HG03575 (cell line): ENCODE data around the gene CDH10.

Experiments used
- ATAC-seq: cut with Tn5 transposase; IDR thresholded peaks from one replicate; pipeline ENCODE4 v1.9.1; 2021; ENCODE audit not compliant: unreplicated experiment, insufficient number of reproducible peaks, low FRiP score; ENCODE audit errors: extremely low read depth

CDH10 gene

DNA sequence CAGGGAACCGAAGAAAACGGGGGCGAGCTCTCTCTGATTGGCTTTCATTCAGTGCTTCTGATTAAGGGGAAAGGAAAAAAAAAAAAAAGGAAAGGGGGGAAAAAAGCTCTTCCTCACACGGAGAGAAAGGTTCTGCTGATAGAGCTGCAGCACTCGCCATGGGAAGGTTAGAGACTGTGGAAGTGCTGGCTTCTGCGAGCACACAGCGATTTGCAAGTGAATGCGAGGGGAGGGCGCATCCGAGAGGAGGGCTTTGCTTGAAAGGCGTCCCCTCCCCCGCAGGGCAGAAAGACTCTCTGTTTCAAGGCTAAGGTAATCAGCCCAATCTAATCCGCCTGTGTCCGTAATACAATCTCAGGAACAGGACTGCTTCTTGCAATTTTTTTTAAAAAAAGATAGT lies at the start of gene CDH10:
Gene CDH10, minus strand, starts transcription at position 218 of the 400 bp plus-strand sequence. CDS start 51,488 bp downstream, outside the sequence.
- ATAC-seq = no peak

DNA sequence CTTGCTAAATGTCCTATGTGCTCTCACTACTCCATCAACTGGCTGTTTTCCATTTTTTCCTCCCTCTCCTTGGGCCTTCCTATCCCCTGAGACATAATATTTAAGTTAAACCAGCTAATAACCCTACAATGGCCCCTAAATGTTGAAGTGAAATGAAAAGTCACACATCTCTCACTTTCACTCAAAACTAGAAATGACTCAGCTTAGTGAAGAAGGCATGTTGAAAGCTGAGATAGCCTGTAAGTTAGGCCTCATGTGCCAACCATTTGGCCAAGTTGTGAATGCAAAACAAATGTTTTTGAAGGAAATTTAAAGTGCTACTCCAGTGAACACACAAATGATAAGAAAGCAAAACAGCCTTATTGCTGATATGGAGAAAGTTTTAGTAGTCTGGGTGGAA lies 48.8 kb upstream of the CDH10 start:
- no peak for ATAC-seq

DNA sequence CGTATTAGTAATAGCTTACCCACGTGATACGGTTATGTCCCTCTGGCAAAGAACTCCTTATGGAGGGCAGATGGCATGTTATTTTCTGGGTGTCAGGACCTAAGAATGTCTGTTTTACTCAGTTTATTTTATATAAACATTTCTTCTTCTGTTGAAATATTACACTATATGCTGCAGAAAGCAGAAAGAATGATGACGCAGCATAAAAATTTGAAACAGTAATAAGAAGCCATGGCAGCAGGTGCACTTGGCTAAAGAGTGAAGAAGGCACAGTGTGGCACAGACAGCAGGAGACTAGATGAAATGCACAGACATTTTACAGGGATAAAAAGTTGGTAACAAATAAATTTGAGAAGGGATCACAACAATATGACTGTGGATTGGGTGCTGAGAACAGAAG lies 46.3 kb upstream of the CDH10 start:
- no peak for ATAC-seq

DNA sequence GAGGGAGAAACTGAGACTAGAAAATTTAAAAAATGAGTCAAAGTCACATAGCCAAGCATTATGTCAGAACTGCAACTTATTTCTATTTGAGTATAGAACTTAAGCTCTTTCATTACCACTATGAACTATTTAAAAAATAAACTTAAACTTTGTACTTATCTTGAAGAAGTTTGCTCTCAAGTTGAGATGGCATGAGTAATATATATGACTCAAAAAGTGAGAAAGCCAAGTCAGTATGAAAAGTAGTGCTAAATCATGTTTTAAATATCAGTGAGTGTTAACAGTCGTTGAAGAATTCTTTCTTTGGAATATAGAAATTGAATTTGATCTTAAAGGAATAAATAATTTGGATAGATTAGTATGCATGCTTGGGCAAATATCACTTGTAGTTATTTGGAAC lies 36.3 kb upstream of the CDH10 start:
- no peak for ATAC-seq

DNA sequence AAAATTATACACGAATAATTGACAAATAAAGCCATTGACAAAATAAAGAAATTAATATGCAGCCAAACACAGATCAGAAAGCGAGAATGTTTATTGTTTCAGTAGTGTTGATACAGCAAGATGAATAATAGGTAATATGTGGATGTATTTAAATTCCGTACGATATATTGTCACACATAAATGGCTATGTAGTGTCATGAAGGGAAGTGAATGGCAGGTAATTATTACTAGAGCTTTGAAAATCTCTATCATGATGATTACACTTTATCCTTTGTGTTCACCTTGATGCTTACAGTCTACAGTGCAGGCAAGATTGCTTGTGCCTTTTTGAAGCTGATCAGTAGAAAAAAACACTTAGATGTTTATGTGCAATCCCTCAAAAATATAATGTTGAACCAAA lies 23.3 kb upstream of the CDH10 start:
- ATAC-seq = no peak

DNA sequence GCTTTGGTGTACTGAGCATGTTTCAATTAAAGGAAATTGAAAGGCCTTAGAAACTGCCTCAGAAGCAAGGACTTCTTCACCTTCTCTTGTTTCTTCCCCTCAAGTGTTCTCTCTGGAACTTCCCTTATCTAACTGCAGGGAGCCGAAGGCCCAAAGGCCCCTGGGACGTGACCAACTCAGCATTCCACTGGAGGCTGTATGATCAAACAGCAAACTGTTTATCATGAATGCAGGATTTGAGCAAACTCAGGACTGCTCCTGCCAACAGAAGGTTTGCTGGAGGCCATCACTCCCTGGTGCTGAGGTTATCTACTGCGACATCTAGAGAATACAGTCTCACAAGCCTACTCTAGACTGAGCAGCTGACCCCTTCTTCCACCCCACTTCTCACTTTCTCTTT lies 4.8 kb upstream of the CDH10 start:
- no peak for ATAC-seq

DNA sequence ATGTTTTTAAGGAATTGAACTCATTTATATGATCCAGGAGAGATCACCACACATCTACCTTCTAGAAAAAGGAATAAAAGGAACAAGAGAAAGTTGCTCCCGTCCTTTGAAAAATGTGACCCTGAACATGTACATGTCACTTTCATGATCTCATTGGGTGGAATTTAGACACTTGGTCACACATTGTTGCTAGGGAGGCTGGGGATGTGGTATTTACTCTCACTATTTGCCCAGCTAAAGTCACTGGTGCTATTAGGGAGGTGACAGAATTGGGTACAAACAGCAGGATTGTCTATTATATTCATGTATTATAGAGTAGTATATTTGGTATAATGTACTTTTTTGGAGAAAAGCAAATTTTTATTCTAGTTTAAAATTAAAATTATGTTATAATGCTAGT lies 2.1 kb upstream of the CDH10 start:
- ATAC-seq = no peak

DNA sequence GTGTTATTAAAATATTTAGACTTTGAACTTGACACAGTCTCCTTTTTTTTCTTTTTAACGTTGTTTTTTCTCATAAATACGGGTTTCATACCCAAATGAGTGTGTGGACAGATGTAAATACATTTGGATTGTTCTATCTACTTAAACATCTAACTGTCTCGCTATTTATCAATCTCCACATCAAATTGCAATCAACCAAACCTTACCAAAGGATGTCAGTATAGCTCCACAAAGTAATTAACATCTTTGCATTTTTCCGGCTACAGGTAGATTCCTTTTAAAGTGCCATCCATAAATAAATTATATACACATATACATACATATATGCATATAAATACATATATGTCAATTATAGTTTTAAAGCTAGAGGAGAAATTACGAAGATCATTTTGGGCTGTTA lies 705 bp upstream of the CDH10 start:
- no peak for ATAC-seq

DNA sequence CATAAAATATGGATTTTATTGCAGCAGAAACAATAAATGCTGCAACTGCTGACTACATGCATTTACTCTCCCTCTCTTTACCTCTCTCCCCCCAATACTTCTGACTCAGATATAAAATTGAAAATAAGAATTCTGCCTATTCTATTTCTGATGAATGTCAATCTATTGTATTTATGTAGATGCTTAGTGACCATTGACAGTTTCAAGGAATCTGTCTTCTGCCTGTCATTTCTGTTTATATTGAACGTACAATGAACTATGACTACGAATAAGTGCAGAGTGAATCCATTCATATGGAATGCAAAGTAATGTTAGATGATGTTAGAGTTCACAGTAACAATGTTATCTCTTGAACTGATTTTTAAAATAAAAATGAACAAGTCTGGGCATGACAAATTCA lies 898 bp downstream of the CDH10 start:
- ATAC-seq = no peak

DNA sequence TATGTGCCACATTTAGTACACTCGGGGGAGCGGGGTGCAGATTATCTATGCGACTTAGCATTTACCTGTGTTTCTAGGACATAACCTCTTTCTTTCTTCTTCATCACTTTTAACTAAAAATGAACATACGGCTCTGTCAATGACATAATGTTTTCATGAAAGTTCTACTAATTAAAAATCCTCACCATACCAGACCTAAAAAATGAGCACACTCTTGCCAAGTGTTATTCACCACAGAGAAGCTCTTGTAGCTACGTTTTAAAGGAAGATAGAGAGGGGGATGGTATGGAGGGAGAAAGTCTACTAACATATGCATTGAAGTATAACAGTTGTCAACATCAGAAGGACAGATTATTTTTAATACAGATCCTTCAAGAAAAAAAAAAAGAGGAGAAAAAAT lies 1.6 kb downstream of the CDH10 start:
- no peak for ATAC-seq

DNA sequence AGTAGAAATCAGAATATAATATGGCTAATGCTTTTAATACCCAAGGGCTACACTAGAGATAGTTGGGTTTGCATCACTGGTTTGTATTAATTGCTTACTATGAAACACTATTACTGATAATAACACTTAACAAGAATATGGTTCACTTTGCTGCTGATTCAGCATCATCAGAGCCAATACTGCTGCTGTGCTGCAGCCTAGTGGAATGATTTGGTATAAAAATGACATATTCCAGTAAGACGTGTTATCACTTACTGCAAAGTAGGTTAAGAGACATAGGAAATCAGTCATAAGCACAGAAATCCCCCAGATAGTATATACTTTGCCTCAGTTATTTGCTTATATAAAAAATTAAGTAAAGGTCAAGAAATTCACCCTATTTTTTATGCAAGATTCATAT lies 2.8 kb downstream of the CDH10 start:
- no peak for ATAC-seq

DNA sequence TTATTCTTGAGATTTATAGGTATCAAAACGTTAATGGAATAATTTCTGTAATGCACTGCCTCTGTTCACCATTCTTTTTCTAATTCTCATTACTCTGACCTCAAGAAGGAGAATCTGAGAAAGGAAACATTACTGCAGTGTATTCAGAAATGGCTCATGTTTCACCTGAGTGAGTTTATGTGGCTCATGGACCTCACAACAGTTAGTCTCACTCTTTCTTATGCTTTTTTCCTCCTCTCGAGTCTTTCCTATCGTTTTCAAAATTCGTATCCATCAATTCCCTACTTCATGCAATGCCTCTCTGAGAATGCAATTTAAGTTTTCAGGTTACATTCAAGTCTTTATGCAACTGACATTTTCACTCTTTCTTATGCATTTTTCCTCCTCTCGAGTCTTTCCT lies 9.6 kb downstream of the CDH10 start:
- ATAC-seq = no peak

DNA sequence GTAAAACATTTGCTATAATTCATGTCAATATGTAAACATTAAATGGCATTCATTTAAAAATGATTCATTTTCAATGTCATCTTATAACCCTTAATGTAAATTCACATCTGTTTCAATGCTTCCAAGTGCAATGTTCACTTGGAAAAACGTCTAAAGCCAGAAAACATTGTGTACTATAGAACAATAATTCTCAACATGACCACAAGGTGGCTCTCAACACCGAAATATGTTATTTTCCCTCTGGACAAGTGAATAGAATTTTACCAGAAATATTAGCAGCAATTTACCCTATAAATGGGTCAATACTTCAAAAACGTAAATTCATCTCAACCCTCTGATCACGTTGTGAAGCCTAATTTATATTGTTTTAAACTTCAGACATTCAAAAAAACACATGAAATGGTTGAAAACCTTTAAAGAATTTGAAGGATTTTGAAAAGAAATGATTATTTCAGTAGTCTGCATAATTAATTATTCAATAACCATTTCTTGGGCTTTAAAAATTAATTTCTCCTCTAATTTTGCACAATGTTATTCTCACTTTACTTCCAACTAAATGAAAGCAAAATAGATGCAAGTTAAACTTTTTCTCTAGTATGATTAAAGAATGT lies 11.0 kb downstream of the CDH10 start:
- peak; percentile 66 for ATAC-seq

DNA sequence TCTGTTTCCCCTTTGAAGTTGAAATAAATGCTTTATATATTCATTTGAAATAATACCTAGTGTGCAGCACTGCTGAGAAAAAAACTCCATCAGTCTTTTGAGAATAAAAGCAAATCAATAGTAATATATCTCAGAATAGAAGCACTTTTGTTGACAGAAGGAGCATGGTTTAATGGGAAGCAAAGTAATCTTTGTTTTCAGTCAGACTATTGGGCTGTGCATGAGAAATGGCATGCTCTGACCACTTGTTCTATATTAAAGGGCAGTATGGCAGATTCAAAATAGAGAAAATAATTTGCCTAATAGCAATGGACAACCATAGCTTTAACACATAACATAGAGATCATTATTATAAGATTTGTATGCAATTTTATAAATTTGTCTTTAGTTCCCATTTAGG lies 12.4 kb downstream of the CDH10 start:
- no peak for ATAC-seq

DNA sequence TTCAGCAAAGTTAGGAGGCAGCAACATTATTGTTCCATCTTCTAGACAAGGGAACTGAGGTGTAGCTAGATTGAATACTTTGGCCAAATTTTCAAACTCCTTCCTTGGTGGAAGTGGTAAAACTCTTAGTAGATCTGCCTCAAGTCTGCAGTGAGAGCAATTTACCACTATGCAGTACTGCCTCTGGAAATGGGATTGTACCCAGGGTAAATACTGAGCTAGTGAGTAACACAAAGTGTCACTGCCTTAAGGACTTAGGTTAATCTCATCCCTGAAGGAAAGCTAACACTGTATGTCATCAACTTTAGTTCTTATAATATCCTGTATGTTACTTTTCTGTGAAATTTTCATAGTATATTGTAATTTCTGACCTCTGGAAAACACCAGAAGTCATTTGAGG lies 13.9 kb downstream of the CDH10 start:
- no peak for ATAC-seq

DNA sequence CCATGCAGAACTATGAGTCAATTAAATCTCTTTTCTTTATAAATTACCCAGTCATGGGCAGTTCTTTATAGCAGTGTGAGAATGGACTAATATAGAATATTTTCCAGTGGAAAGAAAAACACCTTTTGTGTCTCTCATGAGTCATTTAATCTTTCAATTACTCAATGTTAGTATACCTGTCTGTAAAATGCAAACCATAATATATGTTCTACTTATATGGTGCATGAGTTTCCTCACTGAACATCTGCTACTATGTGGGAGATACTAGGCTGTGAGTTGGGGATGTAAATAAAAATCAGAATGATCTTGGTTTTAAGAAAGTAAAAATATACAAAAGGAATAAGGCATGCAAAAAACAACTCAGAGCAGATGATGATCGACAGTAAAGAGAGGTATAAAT lies 15.0 kb downstream of the CDH10 start:
- ATAC-seq = no peak

DNA sequence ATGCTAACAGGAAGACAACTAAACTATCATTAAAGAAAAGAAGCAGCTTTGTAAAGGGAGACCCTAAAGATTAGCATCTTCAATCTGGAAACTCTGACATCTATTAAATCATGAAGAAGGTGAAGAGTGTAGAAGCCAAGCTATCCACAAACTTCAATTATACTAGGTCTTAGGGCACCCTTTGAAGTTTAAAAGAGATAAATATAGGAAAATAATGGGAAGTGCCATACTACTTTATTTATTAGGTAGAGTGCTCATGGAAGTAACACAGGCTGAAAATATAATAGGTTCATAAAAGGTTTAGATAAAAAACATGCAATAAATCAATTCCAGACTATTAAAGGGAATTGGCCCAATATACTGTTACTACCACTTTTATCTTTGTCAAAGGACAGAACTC lies 19.9 kb downstream of the CDH10 start:
- ATAC-seq = no peak

DNA sequence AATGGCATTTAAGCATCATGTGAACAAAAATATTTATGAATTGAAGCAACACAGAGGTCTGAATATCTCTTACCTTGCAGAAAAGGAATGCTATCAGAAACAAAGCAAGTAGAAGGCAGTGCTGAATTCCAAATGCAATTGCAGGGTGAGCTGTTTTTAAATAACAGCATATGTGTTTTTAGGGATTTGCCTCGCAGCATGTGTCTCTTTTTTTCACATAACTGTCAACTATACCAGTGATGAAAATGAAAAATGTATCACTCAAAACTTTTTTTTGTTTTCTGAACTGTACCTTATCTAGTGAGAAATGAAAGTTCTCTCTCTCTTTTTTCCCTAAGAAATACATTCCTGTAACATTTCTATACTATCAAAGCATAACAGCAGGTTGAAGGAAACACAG lies 21.2 kb downstream of the CDH10 start:
- ATAC-seq = no peak

DNA sequence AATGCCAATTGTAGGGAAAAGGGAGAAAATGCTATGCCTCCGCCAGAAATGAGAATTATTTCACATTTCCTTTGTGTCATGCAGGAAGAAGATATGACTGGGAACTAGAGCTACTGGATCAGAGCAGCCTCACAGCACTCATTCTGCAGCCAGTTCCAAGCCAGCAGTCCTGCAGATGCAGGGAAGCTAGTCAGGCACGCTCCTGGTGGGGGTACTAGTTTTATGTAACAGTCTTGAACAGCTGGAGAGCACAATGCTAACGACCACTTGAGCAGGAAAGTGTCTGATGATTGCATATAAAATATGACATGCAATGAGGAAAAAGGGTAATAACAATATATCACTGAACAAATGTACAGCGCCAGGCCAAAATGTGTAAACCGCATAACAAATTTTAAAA lies 21.7 kb downstream of the CDH10 start:
- ATAC-seq = no peak

DNA sequence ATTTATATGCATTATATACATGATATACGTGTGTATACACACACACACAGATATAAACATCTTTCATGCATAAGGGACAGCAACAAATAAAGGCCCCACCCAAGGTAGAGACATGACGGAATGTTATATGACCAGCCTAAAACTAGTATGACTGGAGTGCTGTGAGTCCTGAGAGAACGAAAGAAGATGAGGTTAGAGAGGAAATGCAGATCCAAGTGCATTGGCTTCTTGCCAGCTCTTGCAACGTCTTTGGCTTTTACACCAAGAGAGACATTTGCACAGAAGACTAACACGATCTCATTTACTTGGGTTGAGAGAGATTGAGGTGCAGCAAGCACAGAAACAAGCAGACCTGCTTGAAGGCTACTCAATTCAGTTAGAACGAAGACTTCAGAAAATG lies 23.0 kb downstream of the CDH10 start:
- no peak for ATAC-seq

DNA sequence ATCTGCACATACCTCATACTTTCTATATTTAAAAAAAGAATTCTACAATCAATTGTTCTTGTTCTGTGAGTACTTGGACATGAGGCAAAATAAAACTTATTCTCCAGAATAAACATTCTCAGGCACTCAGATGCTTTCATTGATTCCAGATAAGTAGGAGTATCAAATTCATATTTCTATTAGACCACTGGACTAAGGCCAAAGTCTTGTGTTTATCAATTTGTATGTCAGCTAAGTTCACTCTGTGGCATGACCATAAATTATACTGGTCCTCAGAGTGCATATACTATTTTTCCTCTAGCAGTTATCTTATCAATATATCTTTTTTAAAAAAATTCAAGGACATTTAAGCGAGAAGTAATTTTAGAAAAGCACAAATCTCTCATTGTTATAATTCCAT lies 28.2 kb downstream of the CDH10 start:
- no peak for ATAC-seq

DNA sequence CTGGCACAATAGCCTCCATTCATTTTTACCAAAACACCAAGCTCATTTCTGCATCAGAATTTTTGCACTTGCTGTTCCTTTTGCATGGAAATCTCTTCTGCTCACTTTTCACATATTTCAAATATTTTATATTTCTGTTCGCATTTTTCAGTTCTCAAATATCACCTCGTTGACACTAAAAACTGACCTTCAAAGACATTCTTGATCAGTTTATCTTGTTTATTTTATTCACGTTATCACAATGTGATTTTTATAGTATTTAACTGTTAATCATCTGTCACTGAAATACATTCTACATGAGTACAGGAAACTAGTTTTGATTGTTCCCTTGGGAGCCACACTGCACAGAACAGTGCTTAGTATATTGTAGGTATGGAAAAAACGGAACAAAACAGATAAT lies 29.6 kb downstream of the CDH10 start:
- ATAC-seq = no peak
